ENCODE data around the gene CRIM1.

DNA sequence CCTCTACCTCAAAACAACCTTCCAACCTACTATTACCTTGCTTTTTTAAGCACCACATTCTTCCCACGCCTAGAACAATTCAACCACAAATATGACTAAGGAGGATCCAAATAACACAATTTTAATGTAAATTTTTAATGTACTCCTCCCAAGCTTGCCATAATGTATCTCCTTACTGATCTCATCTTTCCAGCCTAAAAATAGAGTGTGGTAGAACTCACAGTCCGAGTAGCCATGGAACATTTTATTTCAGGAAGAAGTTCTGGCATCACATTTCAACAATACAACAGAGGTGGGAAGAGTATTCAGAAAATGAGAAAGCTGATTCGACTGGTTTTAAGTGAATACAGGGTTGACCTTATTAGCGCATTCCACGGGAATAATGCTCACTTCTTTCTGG lies 227.0 kb downstream of the CRIM1 start:
- TF ChIP-seq ZNF274 (IDR thresholded peaks at IDR 0.05; ENCODE audit: low read depth, low read length) (no peak), YY1 (IDR thresholded peaks at IDR 0.05; ENCODE audit: insufficient read depth, insufficient read length) (no peak)
